Nephron progenitor cell (in vitro differentiated cells): Measurements from ENCODE around the gene EPHA6.

Source experiments
- DNase-seq: peaks from one replicate; pipeline ENCODE4 v3.0.0; 2021
- H3K27ac Mint-ChIP-seq: 2 replicates; pipeline ENCODE4 v1.8.0; 2021; ENCODE audit warnings: mild to moderate bottlenecking, moderate library complexity, mixed read lengths
- H3K27me3 Mint-ChIP-seq: 2 replicates; pipeline ENCODE4 v1.8.0; 2021; ENCODE audit warnings: mild to moderate bottlenecking, low read depth, mixed read lengths; ENCODE audit not compliant: poor library complexity
- H3K36me3 Mint-ChIP-seq: 2 replicates; pipeline ENCODE4 v1.8.0; 2021; ENCODE audit warnings: low read depth, mixed read lengths
- H3K4me1 Mint-ChIP-seq: 2 replicates; pipeline ENCODE4 v1.8.0; 2021; ENCODE audit warnings: mixed read lengths
- H3K4me3 Mint-ChIP-seq: 2 replicates; pipeline ENCODE4 v1.8.0; 2021; ENCODE audit warnings: mild to moderate bottlenecking, moderate library complexity, mixed read lengths
- H3K9me3 Mint-ChIP-seq: 2 replicates; pipeline ENCODE4 v1.8.0; 2021; ENCODE audit warnings: mild to moderate bottlenecking, moderate library complexity, mixed read lengths
- CTCF ChIP-seq: fragments of 200-600 bp; sonication (generic); IDR thresholded peaks from 2 replicates; pipeline ENCODE4 v1.5.0; 2021; ENCODE audit warnings: antibody characterized with exemption

EPHA6 gene

GRCh38 chr3:96813134-96813819 is 1.1 kb upstream of the EPHA6 start:
- TF ChIP-seq CTCF = peak; percentile 51
- Mint-ChIP-seq H3K9me3 (no peaks in the 10 kb centered on the region), H3K27ac (no peak overlapping the region), H3K27me3 (peaks cover 43% of the 10 kb centered on the region), H3K4me3 (peak overlapping the region; percentile 81), H3K36me3 (no peaks in the 10 kb centered on the region), H3K4me1 (peaks cover 9% of the 10 kb centered on the region)
- peak; percentile 84 for DNase-seq

DNA sequence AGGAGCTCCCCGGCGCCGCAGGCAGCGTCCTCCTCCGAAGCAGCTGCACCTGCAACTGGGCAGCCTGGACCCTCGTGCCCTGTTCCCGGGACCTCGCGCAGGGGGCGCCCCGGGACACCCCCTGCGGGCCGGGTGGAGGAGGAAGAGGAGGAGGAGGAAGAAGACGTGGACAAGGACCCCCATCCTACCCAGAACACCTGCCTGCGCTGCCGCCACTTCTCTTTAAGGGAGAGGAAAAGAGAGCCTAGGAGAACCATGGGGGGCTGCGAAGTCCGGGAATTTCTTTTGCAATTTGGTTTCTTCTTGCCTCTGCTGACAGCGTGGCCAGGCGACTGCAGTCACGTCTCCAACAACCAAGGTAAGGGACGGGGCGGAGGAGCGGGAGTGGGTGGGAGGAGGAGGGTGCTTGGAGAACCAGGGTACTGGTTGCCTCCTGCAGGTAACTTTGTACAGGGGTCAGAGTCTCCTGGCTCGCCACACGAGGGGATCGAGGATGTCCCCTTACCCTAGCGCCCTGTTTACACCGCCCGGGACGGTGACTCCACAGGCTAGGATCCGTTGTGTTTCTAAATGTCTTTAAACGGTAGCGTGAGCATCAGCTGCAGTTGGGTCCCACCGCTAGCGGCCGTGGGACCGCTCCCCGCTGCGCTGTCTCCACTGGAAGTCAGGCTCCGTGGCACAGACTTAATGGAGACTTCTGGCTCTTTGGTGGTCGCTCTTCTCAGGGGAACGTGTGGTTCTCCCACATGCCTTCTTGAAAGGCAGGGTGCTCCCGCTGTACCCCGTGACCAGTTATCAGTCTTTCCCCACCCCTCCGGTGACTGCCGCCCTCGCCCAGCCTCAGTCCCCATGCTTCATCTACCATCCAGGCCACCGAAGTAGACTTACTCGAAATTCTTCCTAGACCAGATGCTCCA is 515 bp downstream of the EPHA6 start:
- H3K4me1 Mint-ChIP-seq = peaks cover 9% of the 10 kb centered on the region
- H3K27me3 Mint-ChIP-seq = peaks cover 46% of the 10 kb centered on the region
- DNase-seq = peak; percentile 18
- no peaks in the 10 kb centered on the region for H3K9me3 Mint-ChIP-seq
- H3K4me3 Mint-ChIP-seq = peak overlapping the region; percentile 81
- no peak for TF ChIP-seq CTCF
- no peak overlapping the region for H3K27ac Mint-ChIP-seq
- H3K36me3 Mint-ChIP-seq = no peaks in the 10 kb centered on the region

DNA sequence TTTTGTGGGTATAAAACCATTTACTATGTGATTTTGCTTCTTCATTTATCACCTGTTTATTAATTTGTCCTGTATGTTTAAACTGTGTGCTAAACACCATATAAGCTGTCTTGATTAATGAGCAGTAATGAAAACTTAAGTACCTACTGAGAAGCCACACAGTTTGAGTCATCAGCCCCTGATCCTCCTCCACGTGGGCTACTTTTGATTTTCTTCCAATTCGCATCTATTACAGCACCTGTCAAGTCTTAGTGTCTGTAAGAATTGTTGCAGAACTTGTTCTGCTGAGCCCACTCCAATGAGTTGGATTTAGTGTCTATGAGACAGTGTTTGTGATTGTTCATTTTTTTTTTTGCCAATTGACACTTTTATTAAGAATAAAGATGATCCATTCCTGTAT is 16.8 kb downstream of the EPHA6 start:
- no peak for DNase-seq
- TF ChIP-seq CTCF = no peak

GRCh38 chr3:96833301-96833700 is 18.9 kb downstream of the EPHA6 start:
- Mint-ChIP-seq H3K9me3 (no peaks in the 10 kb centered on the region), H3K27ac (no peak overlapping the region), H3K27me3 (peaks cover 4% of the 10 kb centered on the region), H3K36me3 (no peaks in the 10 kb centered on the region), H3K4me3 (no peak overlapping the region), H3K4me1 (no peaks in the 10 kb centered on the region)
- TF ChIP-seq CTCF = no peak
- no peak for DNase-seq

More for the DNA sequence above, 16.8 kb downstream of the EPHA6 start:
- Mint-ChIP-seq H3K27ac (no peak overlapping the region), H3K9me3 (no peaks in the 10 kb centered on the region), H3K4me3 (no peak overlapping the region), H3K27me3 (no peaks in the 10 kb centered on the region), H3K4me1 (no peaks in the 10 kb centered on the region), H3K36me3 (no peaks in the 10 kb centered on the region)

GRCh38 chr3:96836153-96836915 is 21.9 kb downstream of the EPHA6 start:
- Mint-ChIP-seq H3K36me3 (no peaks in the 10 kb centered on the region), H3K4me1 (no peaks in the 10 kb centered on the region), H3K27ac (no peak overlapping the region), H3K4me3 (no peak overlapping the region), H3K9me3 (no peaks in the 10 kb centered on the region), H3K27me3 (peaks cover 5% of the 10 kb centered on the region)
- no peak for DNase-seq
- no peak for TF ChIP-seq CTCF
